Endothelial cell of umbilical vein (primary cell): Measurements from ENCODE around the gene RNU6-9. TPM values are rescaled to one million over a fixed set of nuclear protein-coding genes. Genes with fewer than 3 reads are reported as not detected.

Experiments
- BruUV-seq: library from RNA; stranded (reverse); fragments of 400-500 nt; replicated peaks from 2 replicates; lab custom pipeline; 2021; lab: Mats Ljungman, UMichigan
- CTCF ChIA-PET: fragments of 300-600, 350-600 bp; sonication (Branson Sonifier 250); formaldehyde crosslinking; loops from one replicate; lab custom pipeline; 2021; ENCODE audit warnings: antibody characterized with exemption, inconsistent platforms; lab: Charles Lee
- POLR2A ChIA-PET: fragments of 300-600, 350-600 bp; sonication (Branson Sonifier 250); formaldehyde crosslinking; loops from one replicate; lab custom pipeline; 2021; ENCODE audit warnings: antibody characterized with exemption, inconsistent platforms; lab: Charles Lee
- DNase-seq: peaks from one replicate; pipeline ENCODE4 v3.0.0-alpha.2; 2011; ENCODE audit warnings: low read depth, low spot score
- FAIRE-seq: peaks from 2 replicates; lab custom pipeline; 2011; peaks lifted over from hg19 to GRCh38; lab: Jason Lieb, UNC
- H2AFZ ChIP-seq: 2 replicates; pipeline ENCODE4 v1.6.0; 2012; ENCODE audit warnings: low read depth, low read length, control low read depth, inconsistent platforms
- H3K27ac ChIP-seq: 2 replicates; pipeline ENCODE4 v1.5.1; 2011; ENCODE audit warnings: low read depth, mild to moderate bottlenecking, control low read depth, low read length, moderate library complexity; ENCODE audit not compliant: insufficient read depth
- H3K27me3 ChIP-seq, 2 experiments: 2 replicates each; pipeline versions ENCODE4 v1.6.0 to v1.6.1; 2011; ENCODE audit warnings: low read length in 2 of 2, mixed read lengths in 1 of 2; ENCODE audit not compliant: control insufficient read depth in 2 of 2, insufficient read depth in 2 of 2
- H3K36me3 ChIP-seq, 2 experiments: 2 replicates in 1 of 2; 3 replicates in 1 of 2; pipeline ENCODE4 v1.5.1; 2011; ENCODE audit warnings: low read length in 2 of 2, mild to moderate bottlenecking in 1 of 2, moderate library complexity in 1 of 2; ENCODE audit not compliant: control insufficient read depth in 2 of 2, insufficient read depth in 2 of 2; ENCODE audit errors: extremely low read depth in 1 of 2
- H3K4me1 ChIP-seq: 3 replicates; pipeline ENCODE4 v1.5.1; 2011; ENCODE audit warnings: mild to moderate bottlenecking, low read length; ENCODE audit not compliant: control insufficient read depth, insufficient read depth; ENCODE audit errors: extremely low read depth
- H3K4me2 ChIP-seq: 2 replicates; pipeline ENCODE4 v1.6.1; 2011; ENCODE audit warnings: low read length, control low read depth, mixed read lengths; ENCODE audit not compliant: insufficient read depth
- H3K4me3 ChIP-seq, 3 experiments: fragments of 200-600 bp in 1 of 3; sonication (generic), shearing (Covaris generic) in 1 of 3; replicated peaks in 1 of 3; 2 replicates each; pipeline ENCODE4 v1.5.1; 2011 to 2016; ENCODE audit warnings: control low read depth in 3 of 3, low read length in 3 of 3, mild to moderate bottlenecking in 2 of 3, inconsistent platforms in 1 of 3, low read depth in 1 of 3, moderate library complexity in 1 of 3; ENCODE audit not compliant: insufficient read depth in 1 of 3
- H3K79me2 ChIP-seq: 2 replicates; pipeline ENCODE4 v1.6.0; 2012; ENCODE audit warnings: low read length, inconsistent platforms; ENCODE audit not compliant: control insufficient read depth, insufficient read depth
- H3K9ac ChIP-seq: replicated peaks from 2 replicates; pipeline ENCODE3; 2011; ENCODE audit warnings: low read length, control low read depth; ENCODE audit not compliant: insufficient read depth; ENCODE audit errors: extremely low read depth
- H3K9me1 ChIP-seq: replicated peaks from 3 replicates; pipeline ENCODE4 v1.6.0; 2011; ENCODE audit warnings: mild to moderate bottlenecking, low read length; ENCODE audit not compliant: control insufficient read depth, insufficient read depth; ENCODE audit errors: extremely low read depth
- H3K9me3 ChIP-seq: replicated peaks from 2 replicates; pipeline ENCODE4 v1.5.1; 2012; ENCODE audit warnings: low read length, inconsistent platforms; ENCODE audit not compliant: control insufficient read depth, insufficient read depth
- H4K20me1 ChIP-seq: replicated peaks from 2 replicates; pipeline ENCODE3; 2011; ENCODE audit warnings: mild to moderate bottlenecking, low read length; ENCODE audit not compliant: control insufficient read depth, insufficient read depth; ENCODE audit errors: extremely low read depth
- EZH2 ChIP-seq: IDR thresholded peaks from 2 replicates; pipeline ENCODE4 v1.6.1; 2012; ENCODE audit warnings: borderline replicate concordance, low read depth, mild to moderate bottlenecking, moderate library complexity, low read length, inconsistent platforms; ENCODE audit not compliant: severe bottlenecking
- FOS ChIP-seq: IDR thresholded peaks from 2 replicates; pipeline ENCODE4 v1.6.1; 2011; ENCODE audit warnings: mild to moderate bottlenecking, low read length, moderate library complexity, borderline replicate concordance; ENCODE audit not compliant: insufficient read depth
- GATA2 ChIP-seq: IDR thresholded peaks from 2 replicates; pipeline ENCODE4 v1.7.0; 2011; ENCODE audit warnings: low read depth, mild to moderate bottlenecking, moderate library complexity, mixed read lengths, low read length; ENCODE audit not compliant: insufficient read length, insufficient read depth
- JUN ChIP-seq: IDR thresholded peaks from 2 replicates; pipeline ENCODE4 v1.6.1; 2011; ENCODE audit warnings: borderline replicate concordance, low read depth; ENCODE audit not compliant: insufficient read length, insufficient read depth
- MYC ChIP-seq: IDR thresholded peaks from one replicate; pipeline ENCODE4 v1.6.1; 2011; ENCODE audit warnings: mild to moderate bottlenecking, low read depth, low read length
- POLR2A ChIP-seq: IDR thresholded peaks from 2 replicates; pipeline ENCODE4 v1.6.1; 2012; ENCODE audit warnings: low read depth, mild to moderate bottlenecking, control low read depth, low read length
- POLR2AphosphoS5 ChIP-seq: IDR thresholded peaks from 2 replicates; pipeline ENCODE4 v1.6.1; 2012; ENCODE audit warnings: low read depth, mild to moderate bottlenecking, control low read depth, low read length, moderate library complexity; ENCODE audit not compliant: insufficient read depth
- dilution Hi-C: fragments of 300-500 bp; cut with MboI; formaldehyde crosslinking; loops from one replicate; pipeline ENCODE4 v1.15.0; 2019; ENCODE audit warnings: low sequenced_read_pairs; ENCODE audit not compliant: extremely low pct_ligation_motif_present
- intact Hi-C: fragments of 100-400 bp; cut with micrococcal nuclease; formaldehyde crosslinking; loops from one replicate; pipeline ENCODE4 v1.10.0; 2022
- polyA plus RNA-seq, 4 experiments: library from polyadenylated mRNA; depleted of rRNA in 3 of 4; stranded (reverse) in 3 of 4; unstranded in 1 of 4; fragments of >200 nt; gene quantifications; 2 replicates each; pipeline versions ENCODE4 v1.2.1 to v1.2.3, GENCODE V29; 2011 to 2012; ENCODE audit warnings: missing spikeins in 1 of 4
- total RNA-seq: library from RNA; stranded (reverse); gene quantifications from 2 replicates; pipeline ENCODE4 v1.2.3, GENCODE V29; 2021
- TF ChIP-seq, protein P1 (sequence below), 2 donors: IDR thresholded peaks; 1 replicate in 1 of 2; 2 replicates in 1 of 2; pipeline ENCODE4 v1.5.1; 2011; ENCODE audit warnings: low read length in 2 of 2, mild to moderate bottlenecking in 2 of 2, moderate library complexity in 2 of 2, control low read depth in 1 of 2, inconsistent platforms in 1 of 2, low read depth in 1 of 2; ENCODE audit not compliant: insufficient read depth in 1 of 2; ENCODE audit errors: extremely low read depth in 1 of 2
- TF ChIP-seq, protein P2 (sequence below): IDR thresholded peaks from 2 replicates; pipeline ENCODE4 v1.6.1; 2011; ENCODE audit not compliant: insufficient read depth, insufficient read length

The RNU6-9 gene
- total and polyA plus RNA-seq, 2 donors (not counting 3 experiments of a cell fraction or from before 2014, with no cell fraction given), result not detected

DNA sequence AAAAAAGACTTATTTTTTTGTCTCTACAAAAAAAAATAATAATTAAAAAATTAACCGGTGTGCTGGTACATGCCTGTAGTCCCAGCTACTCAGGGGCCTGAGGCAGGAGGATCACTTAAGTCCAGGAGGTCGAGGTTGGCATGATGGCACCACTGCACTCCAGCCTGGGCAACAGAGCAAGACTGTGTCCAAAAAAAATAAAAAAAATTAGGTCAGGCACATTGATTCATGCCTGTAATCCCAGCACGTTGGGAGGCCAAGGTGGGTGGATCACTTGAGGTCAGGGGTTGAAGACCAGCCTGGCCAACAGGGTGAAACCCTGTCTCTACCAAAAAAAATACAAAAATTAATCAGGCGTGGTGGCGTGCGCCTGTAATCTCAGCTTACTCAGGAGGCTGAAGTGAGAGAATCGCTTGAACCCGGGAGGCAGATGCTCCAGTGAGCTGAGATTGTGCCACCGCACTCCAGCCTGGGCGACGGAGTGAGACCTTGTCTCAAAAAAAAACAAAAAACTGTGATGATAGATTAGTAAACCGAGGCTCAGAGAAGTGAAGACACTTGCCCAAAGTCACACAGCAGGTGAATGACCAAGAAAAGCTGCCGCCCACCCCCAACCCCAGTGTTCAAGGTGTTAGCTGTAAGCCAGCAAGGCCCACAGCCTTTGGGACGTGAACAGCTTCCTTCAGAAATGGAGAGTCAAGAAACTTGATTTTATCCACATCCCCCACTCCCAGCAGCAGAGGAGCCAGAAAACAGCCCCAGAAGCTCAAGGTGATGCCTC is 9.4 kb downstream of the RNU6-9 start:
- Histone ChIP-seq H3K9ac (no peak overlapping the region), H3K27me3 (no peaks in the 10 kb centered on the region), H2AFZ (no peak overlapping the region), H3K4me3 (no peak overlapping the region), H3K36me3 (peaks cover 0 to 11% of the 10 kb centered on the region in 2 experiments), H4K20me1 (no peaks in the 10 kb centered on the region), H3K4me2 (no peak overlapping the region), H3K9me3 (no peaks in the 10 kb centered on the region), H3K9me1 (no peaks in the 10 kb centered on the region), H3K79me2 (peaks cover under 1% of the 10 kb centered on the region), H3K27ac (no peak overlapping the region), H3K4me1 (no peaks in the 10 kb centered on the region)
- DNase-seq (no peak), FAIRE-seq (peak; percentile 12)
- ChIA-PET CTCF (interaction anchor here (0.7 kb wide), 2 partner anchors 39 to 133 kb away, joined by 3 read pairs; no protein-coding TSS in a partner anchor), POLR2A (interaction anchor here (1.2 kb wide), 1 partner anchor 8 kb away, joined by 4 read pairs; no protein-coding TSS in a partner anchor)
- dilution Hi-C loops, result no loop called here
- intact Hi-C loops, result no loop called here
- BruUV-seq, result no TSS peak
- TF ChIP-seq POLR2A (no peak), POLR2AphosphoS5 (no peak), EZH2 (no peak), GATA2 (no peak), MYC (no peak), FOS (no peak)

DNA sequence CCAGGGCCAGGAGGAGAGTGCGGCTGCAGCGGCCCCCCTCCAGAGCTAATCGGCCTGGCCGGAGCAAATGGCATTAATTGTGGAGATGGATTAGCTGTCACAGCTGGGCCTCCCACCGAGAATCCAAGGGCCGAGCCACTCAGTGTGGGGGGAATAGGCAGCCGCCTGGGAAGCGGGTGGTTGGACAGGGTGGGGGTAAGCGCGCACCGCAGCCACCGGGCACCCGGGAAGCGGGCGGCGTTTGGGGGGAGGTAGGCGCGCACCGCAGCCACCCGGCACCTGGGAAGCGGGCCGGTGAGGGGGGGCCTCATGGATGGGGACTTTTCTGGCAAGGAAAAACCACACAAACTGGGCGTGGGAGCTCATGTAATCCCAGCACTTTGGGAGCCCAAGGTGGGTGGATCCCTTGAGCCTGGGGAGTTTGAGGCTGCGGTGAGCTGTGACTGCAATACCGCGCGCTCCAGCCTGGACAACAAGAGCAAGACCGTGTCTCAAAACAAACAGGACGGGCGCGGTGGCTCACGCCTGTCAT is 10.0 kb downstream of the RNU6-9 start:
- Histone ChIP-seq H3K79me2 (peaks cover 2% of the 10 kb centered on the region), H3K4me3 (no peak overlapping the region), H3K27me3 (no peaks in the 10 kb centered on the region), H3K4me1 (no peaks in the 10 kb centered on the region), H3K36me3 (peaks cover 0 to 11% of the 10 kb centered on the region in 2 experiments), H3K4me2 (no peak overlapping the region), H2AFZ (no peak overlapping the region), H3K9me1 (no peaks in the 10 kb centered on the region), H3K27ac (no peak overlapping the region), H3K9ac (no peak overlapping the region), H3K9me3 (no peaks in the 10 kb centered on the region), H4K20me1 (no peaks in the 10 kb centered on the region)
- TF ChIP-seq, protein P1, sequence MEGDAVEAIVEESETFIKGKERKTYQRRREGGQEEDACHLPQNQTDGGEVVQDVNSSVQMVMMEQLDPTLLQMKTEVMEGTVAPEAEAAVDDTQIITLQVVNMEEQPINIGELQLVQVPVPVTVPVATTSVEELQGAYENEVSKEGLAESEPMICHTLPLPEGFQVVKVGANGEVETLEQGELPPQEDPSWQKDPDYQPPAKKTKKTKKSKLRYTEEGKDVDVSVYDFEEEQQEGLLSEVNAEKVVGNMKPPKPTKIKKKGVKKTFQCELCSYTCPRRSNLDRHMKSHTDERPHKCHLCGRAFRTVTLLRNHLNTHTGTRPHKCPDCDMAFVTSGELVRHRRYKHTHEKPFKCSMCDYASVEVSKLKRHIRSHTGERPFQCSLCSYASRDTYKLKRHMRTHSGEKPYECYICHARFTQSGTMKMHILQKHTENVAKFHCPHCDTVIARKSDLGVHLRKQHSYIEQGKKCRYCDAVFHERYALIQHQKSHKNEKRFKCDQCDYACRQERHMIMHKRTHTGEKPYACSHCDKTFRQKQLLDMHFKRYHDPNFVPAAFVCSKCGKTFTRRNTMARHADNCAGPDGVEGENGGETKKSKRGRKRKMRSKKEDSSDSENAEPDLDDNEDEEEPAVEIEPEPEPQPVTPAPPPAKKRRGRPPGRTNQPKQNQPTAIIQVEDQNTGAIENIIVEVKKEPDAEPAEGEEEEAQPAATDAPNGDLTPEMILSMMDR (IDR thresholded peaks at IDR 0.05; ENCODE audit: extremely low read depth in 1 of 2, insufficient read depth in 1 of 2, low read depth in 1 of 2, low read length in 2 of 2), result no peak
- TF ChIP-seq JUN (no peak), GATA2 (no peak), POLR2AphosphoS5 (no peak), MYC (no peak), EZH2 (no peak), POLR2A (no peak), FOS (no peak)
- TF ChIP-seq, protein P2, sequence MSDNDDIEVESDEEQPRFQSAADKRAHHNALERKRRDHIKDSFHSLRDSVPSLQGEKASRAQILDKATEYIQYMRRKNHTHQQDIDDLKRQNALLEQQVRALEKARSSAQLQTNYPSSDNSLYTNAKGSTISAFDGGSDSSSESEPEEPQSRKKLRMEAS, result no peak
- ChIA-PET POLR2A (no interaction called here), CTCF (interaction anchor here (0.7 to 1.1 kb wide), 2 partner anchors 10 to 40 kb away, joined by 3 read pairs; partner anchors contain the start of genes MED16 and RNU6-9)
- intact Hi-C loops, result no loop called here
- dilution Hi-C loops, result no loop called here
- no TSS peak for BruUV-seq
- DNase-seq (no peak), FAIRE-seq (no peak)
